AG09319 (cell line): ENCODE results near the gene DUSP28.
"Not testable (repeated sequence)": the region's sequence is repeated elsewhere in the genome, so short reads cannot be mapped to it uniquely, and the experiment has no call there.

Experiments used
- DNase-seq: peaks from one replicate; pipeline ENCODE4 v3.0.0-alpha.2; 2010; ENCODE audit warnings: low read depth; ENCODE audit errors: extremely low read depth
- CTCF ChIP-seq: IDR thresholded peaks from 2 replicates; pipeline ENCODE4 v1.5.1; 2011; ENCODE audit warnings: low read depth, mild to moderate bottlenecking, inconsistent platforms, low read length, moderate library complexity

Gene DUSP28

DNA sequence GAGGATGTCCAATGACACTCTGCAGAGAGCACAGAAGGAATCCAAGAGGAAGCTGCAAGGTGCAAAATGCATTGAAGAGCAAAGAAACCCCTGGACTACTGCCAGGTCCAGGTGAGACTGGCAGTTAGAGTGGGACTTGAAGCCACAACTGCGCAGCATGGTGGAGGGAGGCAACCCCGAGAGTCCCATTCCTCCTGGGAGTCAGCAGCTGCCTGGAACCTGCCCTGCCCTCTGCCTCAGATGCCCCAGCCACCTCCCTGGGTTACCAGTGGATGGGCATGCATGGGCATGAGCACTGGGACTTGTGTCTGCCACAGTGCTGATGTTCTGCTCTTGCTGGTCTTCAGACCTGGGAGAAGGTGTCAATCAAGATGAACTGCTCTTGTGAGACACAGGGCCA is 45.5 kb upstream of the DUSP28 start:
- no peak for DNase-seq
- no peak for TF ChIP-seq CTCF

DNA sequence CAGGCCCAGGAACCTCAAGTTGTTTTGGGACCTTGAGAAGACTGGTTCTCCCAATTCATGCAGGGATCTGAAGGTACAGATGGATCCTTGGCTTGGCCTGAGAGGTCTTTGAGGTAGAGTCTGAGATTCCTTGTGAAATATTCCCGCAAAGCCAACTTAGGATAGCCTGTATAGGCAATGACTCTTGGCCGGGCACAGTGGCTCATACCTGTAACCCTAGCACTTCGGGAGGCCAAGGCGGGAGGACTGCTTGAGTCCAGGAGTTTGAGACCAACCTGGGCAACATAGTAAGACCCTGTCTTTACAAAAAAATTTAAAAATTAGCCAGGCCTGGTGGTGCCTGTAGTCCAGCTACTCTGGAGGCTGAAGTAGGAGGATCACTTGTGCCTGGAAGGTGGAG is 42.8 kb upstream of the DUSP28 start:
- TF ChIP-seq CTCF, result no peak
- no peak for DNase-seq

DNA sequence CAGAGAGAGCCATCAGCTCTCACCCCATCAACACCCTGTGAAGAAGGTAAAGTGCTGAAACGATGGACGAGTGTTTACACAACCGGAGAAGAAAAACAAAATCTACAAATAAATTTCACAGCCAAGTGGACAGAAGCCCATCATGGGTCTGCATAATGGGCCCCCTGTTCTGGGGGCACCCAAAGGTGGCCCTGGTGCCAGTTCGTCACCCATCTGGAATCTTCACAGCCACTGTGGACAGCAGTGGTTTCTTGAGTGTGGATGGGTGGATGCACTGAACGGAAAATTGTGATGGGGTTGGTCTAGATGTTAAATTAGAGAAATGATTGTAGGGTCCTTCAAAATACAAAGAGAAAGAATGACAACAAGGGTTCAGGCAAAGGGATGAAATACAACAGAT is 41.2 kb upstream of the DUSP28 start:
- no peak for TF ChIP-seq CTCF
- no peak for DNase-seq

DNA sequence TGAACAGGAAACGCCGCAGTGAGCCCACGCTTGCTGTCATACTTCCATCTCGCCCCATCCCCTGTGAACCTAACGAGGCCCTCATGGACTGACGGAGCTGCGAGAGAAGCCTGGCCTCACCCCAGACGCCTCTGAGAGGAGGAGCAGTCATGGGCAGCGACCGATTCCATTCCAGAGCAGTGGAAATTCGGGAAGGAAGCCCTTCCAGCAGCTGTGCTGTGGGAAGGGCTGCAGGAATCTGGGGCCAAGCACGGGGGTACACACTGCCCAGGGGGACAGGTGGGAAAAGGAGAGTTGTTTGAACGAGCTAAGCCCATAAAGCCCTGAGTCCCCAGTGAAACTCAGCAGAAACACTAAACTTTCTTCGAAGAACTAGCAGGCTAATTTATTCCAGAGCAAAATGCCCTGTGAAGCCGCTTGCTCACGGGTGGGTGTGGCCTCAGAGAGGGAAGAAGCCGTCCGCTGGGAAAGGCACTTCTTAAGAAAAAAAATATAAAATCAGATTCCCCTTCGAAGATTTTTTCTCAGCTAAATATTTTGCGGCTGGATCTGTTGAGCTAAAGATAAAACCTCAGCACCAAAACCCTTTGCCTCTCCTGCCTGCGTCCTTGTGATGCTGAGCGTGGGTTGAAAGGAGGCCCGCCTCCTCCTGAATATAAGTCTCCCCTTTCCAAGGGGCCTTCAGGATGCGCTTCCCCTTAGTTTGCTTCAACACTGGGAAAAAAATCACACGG is 40.6 kb upstream of the DUSP28 start:
- TF ChIP-seq CTCF, result no peak
- no peak for DNase-seq

DNA sequence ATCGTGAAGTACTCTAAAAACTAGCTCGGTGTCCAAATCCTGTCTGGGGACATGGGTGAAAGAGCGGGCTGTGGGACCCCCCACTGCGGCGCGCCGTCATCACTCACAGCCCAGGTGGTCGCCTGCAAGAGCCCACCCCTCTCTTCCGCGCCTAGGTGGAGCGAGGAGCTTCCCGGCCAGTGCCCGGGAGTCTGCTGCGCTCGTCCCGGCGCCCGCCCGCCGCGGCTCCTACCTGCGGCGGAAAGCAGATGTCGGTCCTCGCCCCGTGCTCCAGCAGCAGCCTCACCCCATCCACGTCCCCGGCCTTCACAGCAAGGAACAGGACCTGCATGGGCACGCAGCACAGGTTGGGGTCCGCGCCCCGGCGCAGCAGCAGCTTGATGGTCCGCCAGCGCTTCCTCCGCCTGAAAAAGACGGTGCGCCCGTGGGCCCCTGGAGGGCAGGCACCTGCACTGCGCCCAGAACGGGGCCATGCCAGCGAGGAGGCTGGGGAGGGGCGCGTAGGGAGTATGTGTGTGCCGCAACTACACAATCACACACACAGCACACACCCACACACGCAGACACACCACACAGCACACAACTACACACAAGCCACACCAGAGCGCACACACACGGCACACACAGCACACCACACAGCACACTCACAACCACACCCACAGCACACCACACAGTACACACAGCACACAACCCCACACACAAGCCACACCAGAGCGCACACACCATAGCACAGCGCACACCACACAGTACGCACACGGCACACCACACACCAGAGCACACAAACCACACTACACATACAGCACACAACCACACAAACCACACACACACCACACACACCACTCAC is 39.8 kb upstream of the DUSP28 start:
- no peak for TF ChIP-seq CTCF
- no peak for DNase-seq

GRCh38 chr2:240520974-240521350 is 39.2 kb upstream of the DUSP28 start:
- TF ChIP-seq CTCF, result no peak
- DNase-seq, result no peak

DNA sequence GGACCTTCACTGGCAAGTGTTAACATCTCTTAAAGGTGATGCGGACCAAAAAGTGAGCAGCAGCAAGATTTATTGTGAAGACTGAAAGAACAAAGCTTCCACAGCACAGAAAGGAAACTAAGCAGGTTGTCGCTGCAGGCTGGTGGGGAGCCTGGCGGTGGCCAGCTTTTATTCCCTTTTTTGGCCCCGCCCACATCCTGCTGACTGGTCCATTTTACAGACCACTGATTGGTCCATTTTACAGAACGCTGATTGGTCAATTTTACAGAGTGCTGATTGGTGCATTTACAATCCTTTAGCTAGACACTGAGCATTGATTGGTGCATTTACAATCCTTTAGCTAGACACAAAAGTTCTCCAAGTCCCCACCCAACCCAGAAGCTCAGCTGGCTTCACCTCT is 38.3 kb upstream of the DUSP28 start:
- not testable (repeated sequence) for DNase-seq
